CD4-positive, alpha-beta T cell treated with Interleukin-15 for 4 hours (primary cell): ENCODE measurements around the gene TMEM191C.
"Not testable (repeated sequence)": the region's sequence is repeated elsewhere in the genome, so short reads cannot be mapped to it uniquely, and the experiment has no call there.

ENCODE experiments used
- DNase-seq: peaks from one replicate; pipeline ENCODE4 v3.0.0-alpha.2; 2020; ENCODE audit warnings: low spot score

Gene TMEM191C

GRCh38 chr22:21467337-21468193 is at the start of gene TMEM191C:
Gene TMEM191C (plus strand): TSS chr22:21467387. CDS start chr22:21467460, 73 bp downstream.
- not testable (repeated sequence) for DNase-seq

GRCh38 chr22:21417853-21418252 is 49.3 kb upstream of the TMEM191C start:
- DNase-seq = not testable (repeated sequence)

GRCh38 chr22:21418974-21419638 is 48.1 kb upstream of the TMEM191C start:
- DNase-seq = not testable (repeated sequence)

GRCh38 chr22:21420180-21420763 is 46.9 kb upstream of the TMEM191C start:
- not testable (repeated sequence) for DNase-seq

GRCh38 chr22:21424084-21424709 is 43.0 kb upstream of the TMEM191C start:
- DNase-seq = not testable (repeated sequence)

- DNase-seq = not testable (repeated sequence)
These were observed 32.6 kb upstream of the TMEM191C start for GRCh38 chr22:21434378-21435233.

- DNase-seq = not testable (repeated sequence)
These were observed 31.0 kb upstream of the TMEM191C start for GRCh38 chr22:21435998-21436810.

GRCh38 chr22:21438013-21438412 is 29.2 kb upstream of the TMEM191C start:
- DNase-seq = not testable (repeated sequence)

- not testable (repeated sequence) for DNase-seq
These were observed 27.1 kb upstream of the TMEM191C start for GRCh38 chr22:21440018-21440636.

- DNase-seq = not testable (repeated sequence)
These were observed 26.5 kb upstream of the TMEM191C start for GRCh38 chr22:21440676-21441075.

GRCh38 chr22:21441170-21441569 is 26.0 kb upstream of the TMEM191C start:
- not testable (repeated sequence) for DNase-seq

- not testable (repeated sequence) for DNase-seq
These were observed 25.1 kb upstream of the TMEM191C start for GRCh38 chr22:21442123-21442522.

GRCh38 chr22:21442646-21443045 is 24.5 kb upstream of the TMEM191C start:
- not testable (repeated sequence) for DNase-seq

GRCh38 chr22:21443057-21443734 is 24.0 kb upstream of the TMEM191C start:
- no peak for DNase-seq

- DNase-seq = no peak
These were observed 23.3 kb upstream of the TMEM191C start for GRCh38 chr22:21443735-21444421.

- no peak for DNase-seq
These were observed 22.3 kb upstream of the TMEM191C start for GRCh38 chr22:21444701-21445436.

- DNase-seq = no peak
These were observed 21.6 kb upstream of the TMEM191C start for GRCh38 chr22:21445437-21446127.
